ENCODE data around the gene CDIPT. TPM values are rescaled to one million over a fixed set of nuclear protein-coding genes. Genes with fewer than 3 reads are reported as not detected.

CDIPT gene
- total and polyA plus RNA-seq, 10 of the 15 experiments (the other 5 are each of a cell fraction or from before 2014, with no cell fraction given) = 0.87 to 36.4 (median 27.1) TPM

GRCh38 chr16:29820730-29821642 lies 42.0 kb downstream of the CDIPT start (continued):
- TF ChIP-seq BCLAF1 (IDR thresholded peaks at IDR 0.05) = no peak
- no peak for TF ChIP-seq CBX3 (IDR thresholded peaks at IDR 0.05; ENCODE audit: borderline replicate concordance, low read depth)
- TF ChIP-seq FOS (IDR thresholded peaks at IDR 0.05; ENCODE audit: borderline replicate concordance, extremely low read depth, insufficient read length) = peak; percentile 52
- TF ChIP-seq KLF5 (IDR thresholded peaks at IDR 0.05; ENCODE audit: partially characterized antibody) = peak; percentile 55
- peak; percentile 32; the same call in 1 of the 2 replicates for TF ChIP-seq MTA2 (IDR thresholded peaks at IDR 0.05; ENCODE audit: low read depth)
- no peak for TF ChIP-seq JUNB (IDR thresholded peaks at IDR 0.05)
- no peak for TF ChIP-seq ETV6 (conservative IDR thresholded peaks at IDR 0.05 in 1 of 2, IDR thresholded peaks at IDR 0.05 in 1 of 2; ENCODE audit: borderline replicate concordance in 1 of 2, low read depth in 1 of 2)
- TF ChIP-seq CUX1 (IDR thresholded peaks at IDR 0.05; ENCODE audit: insufficient replicate concordance, low read depth, low read length) = no peak
- TF ChIP-seq STAT1 (conservative IDR thresholded peaks at IDR 0.05) = no peak; the same call in 1 of the 2 replicates
- no peak for TF ChIP-seq SREBF1 (IDR thresholded peaks at IDR 0.05; ENCODE audit: low read length)
- no peak for TF ChIP-seq ZBTB4 (CRISPR knock-in tag; IDR thresholded peaks at IDR 0.05)
- no peak for TF ChIP-seq YY1 (IDR thresholded peaks at IDR 0.05; ENCODE audit: low read depth, low read length)
